Measurements from ENCODE around the gene NETO2. TPM values are rescaled to one million over a fixed set of nuclear protein-coding genes. Genes with fewer than 3 reads are reported as not detected.

Gene NETO2
- total and polyA plus RNA-seq, 10 donors = 6.6 to 59.8 (median 22.2) TPM

- peak; percentile 59 for DNase-seq
- 84 to 90% (median 85%) methylated on average over 10 to 12 of the region's 12 CpGs for WGBS, 5 donors
- H3K4me3 ChIP-seq = no peak overlapping the region
- intact Hi-C loops (cut with DNase I; ENCODE audit: low total_unique reads) = loop anchor here (10.0 kb wide), 1 partner anchor 75 kb away; no protein-coding TSS in a partner anchor
- H3K27ac ChIP-seq = no peak overlapping the region
- no peaks in the 10 kb centered on the region for H3K27me3 ChIP-seq (replicated peaks in 1 of 7)
- H3K9me3 ChIP-seq = no peaks in the 10 kb centered on the region
- H3K36me3 ChIP-seq = no peaks in the 10 kb centered on the region
- TF ChIP-seq POLR2A (IDR thresholded peaks at IDR 0.05) (no peak), POLR2AphosphoS5 (IDR thresholded peaks at IDR 0.05) (no peak), CTCF (IDR thresholded peaks at IDR 0.05 in 8 of 11, conservative IDR thresholded peaks at IDR 0.05 in 3 of 11) (no peak)
- peaks cover 0 to 17% (median 2%) of the 10 kb centered on the region in 6 donors for H3K4me1 ChIP-seq
Observed at GRCh38 chr16:47049901-47050583, 93.7 kb downstream of the NETO2 start.

- H3K27ac ChIP-seq = no peak overlapping the region
- H3K9me3 ChIP-seq = no peaks in the 10 kb centered on the region
- intact Hi-C loops (cut with DNase I; ENCODE audit: low total_unique reads) = no loop called here
- no peak for DNase-seq
- 82 to 92% (median 83%) methylated on average over 5 of the region's 5 CpGs for WGBS, 5 donors
- TF ChIP-seq POLR2A (IDR thresholded peaks at IDR 0.05) = no peak
- no peak for TF ChIP-seq POLR2AphosphoS5 (IDR thresholded peaks at IDR 0.05)
- no peak for TF ChIP-seq CTCF (IDR thresholded peaks at IDR 0.05 in 8 of 11, conservative IDR thresholded peaks at IDR 0.05 in 3 of 11)
- no peak overlapping the region for H3K4me3 ChIP-seq
- peaks cover 0 to 20% (median 3%) of the 10 kb centered on the region in 6 donors for H3K4me1 ChIP-seq
- H3K36me3 ChIP-seq = no peaks in the 10 kb centered on the region
- H3K27me3 ChIP-seq (replicated peaks in 1 of 7) = no peaks in the 10 kb centered on the region
Observed at GRCh38 chr16:47047524-47048203, 96.1 kb downstream of the NETO2 start.

GRCh38 chr16:47046726-47047523, 96.8 kb downstream of the NETO2 start:
- WGBS, 5 donors = 83 to 89% (median 88%) methylated on average over 8 of the region's 8 CpGs

GRCh38 chr16:47045459-47045858, 98.3 kb downstream of the NETO2 start:
- DNase-seq = no peak
- intact Hi-C loops (cut with DNase I; ENCODE audit: low total_unique reads) = no loop called here
- WGBS, 5 donors = 0 to 14% (median 6%) methylated on average over 3 of the region's 3 CpGs

More at GRCh38 chr16:47046726-47047523, 96.8 kb downstream of the NETO2 start:
- no peaks in the 10 kb centered on the region for H3K27me3 ChIP-seq (replicated peaks in 1 of 7)
- intact Hi-C loops (cut with DNase I; ENCODE audit: low total_unique reads) = no loop called here
- DNase-seq = no peak
- no peak for TF ChIP-seq POLR2A (IDR thresholded peaks at IDR 0.05)
- no peaks in the 10 kb centered on the region for H3K36me3 ChIP-seq
- peaks cover 0 to 20% (median 3%) of the 10 kb centered on the region in 6 donors for H3K4me1 ChIP-seq
- H3K9me3 ChIP-seq = no peaks in the 10 kb centered on the region
- H3K27ac ChIP-seq = no peak overlapping the region
- H3K4me3 ChIP-seq = no peak overlapping the region

More at GRCh38 chr16:47045459-47045858, 98.3 kb downstream of the NETO2 start:
- Histone ChIP-seq H3K4me3 (no peak overlapping the region), H3K4me1 (peaks cover 0 to 20% (median 3%) of the 10 kb centered on the region in 6 donors), H3K27ac (peak overlapping the region in 2 of 8 donors; percentile 18 to 24), H3K36me3 (no peaks in the 10 kb centered on the region), H3K9me3 (no peaks in the 10 kb centered on the region), H3K27me3 (replicated peaks in 1 of 7) (no peaks in the 10 kb centered on the region)
- no peak for TF ChIP-seq POLR2AphosphoS5 (IDR thresholded peaks at IDR 0.05)
- no peak for TF ChIP-seq CTCF (IDR thresholded peaks at IDR 0.05 in 8 of 11, conservative IDR thresholded peaks at IDR 0.05 in 3 of 11)
- no peak for TF ChIP-seq POLR2A (IDR thresholded peaks at IDR 0.05)
